Activated CD4-positive, CD25-positive, alpha-beta regulatory T cell treated with anti-CD3 and anti-CD28 coated beads, Interleukin-2, amount 50 U/mL, for 72 hours (primary cell): ENCODE data around the gene MYH3.

ENCODE experiments used
- DNase-seq: peaks from one replicate; pipeline ENCODE4 v3.0.0; 2021

Gene MYH3

DNA sequence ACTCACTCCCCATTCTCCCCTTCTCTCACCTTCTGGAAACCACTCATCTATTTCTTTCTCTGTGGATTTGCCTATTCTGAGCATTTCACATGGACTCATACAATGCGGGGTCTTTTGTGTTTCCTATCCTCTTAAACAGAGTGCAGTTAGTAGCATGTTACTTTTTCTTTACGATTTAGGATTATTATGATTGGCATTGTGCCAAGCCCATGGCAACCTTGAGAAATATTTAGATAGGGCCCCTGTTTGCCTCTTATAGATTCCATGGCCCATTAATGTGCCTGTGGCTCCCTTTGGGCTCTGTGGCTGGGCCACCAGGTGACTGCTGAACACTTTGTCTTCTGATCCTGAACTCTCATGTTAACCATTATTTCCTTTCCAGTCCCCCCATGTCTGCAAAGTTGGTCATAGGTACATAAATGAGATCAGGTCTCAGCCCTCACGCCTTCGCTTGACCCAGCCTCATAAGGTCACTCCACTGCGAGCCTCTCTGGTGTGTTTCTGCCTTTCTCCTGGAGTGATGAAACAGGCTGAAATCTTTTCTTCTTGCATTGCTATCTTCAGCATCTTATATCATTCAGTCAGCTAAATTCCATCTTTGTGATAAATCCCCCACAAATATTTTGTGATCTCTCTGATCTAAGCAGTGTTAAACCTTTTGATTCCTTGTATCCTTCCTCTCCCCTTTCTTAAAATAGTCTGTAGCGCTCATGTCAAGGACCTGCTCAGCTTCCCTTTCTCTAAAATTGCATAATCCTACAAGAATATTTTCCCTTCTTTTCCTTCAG lies 44.0 kb downstream of the MYH3 start:
- no peak for DNase-seq

DNA sequence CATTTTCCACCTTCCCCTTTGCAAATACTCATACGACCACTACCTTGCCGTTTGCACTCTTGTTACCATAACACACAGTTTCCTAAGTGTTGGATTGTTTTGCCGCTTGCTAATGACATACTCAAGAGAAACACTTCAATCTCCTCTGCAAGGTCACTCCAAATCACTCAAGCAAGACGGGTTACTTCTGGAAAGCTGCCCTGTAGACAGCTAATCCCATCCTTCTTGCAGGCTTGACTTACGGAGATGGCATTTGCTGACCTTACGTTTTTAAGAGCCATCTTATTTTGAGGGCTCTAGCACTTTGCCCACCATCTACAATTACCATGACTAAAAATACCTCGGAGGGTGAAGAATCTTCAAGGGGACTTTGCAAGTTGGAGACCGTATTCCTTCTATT lies 46.2 kb downstream of the MYH3 start:
- DNase-seq, result no peak

DNA sequence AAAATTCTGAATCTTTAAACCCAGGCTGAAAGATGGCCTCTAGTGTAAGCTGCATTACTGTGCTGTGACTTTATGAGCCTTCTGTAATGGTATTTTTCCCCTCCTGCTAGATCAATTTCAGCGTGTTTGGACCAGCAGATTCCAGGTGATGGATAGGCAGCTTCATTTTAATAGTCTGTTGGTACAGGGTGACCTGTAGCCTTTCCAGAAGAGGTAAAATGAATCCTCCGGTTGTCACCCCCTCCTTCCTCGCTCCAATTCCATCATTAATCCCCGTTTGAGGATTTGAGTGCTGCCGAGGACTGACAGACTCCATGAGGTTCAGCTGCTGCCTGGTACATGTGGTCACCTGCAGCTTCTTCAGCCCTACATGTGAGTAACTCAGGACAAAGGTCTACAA lies 48.9 kb downstream of the MYH3 start:
- DNase-seq, result no peak

DNA sequence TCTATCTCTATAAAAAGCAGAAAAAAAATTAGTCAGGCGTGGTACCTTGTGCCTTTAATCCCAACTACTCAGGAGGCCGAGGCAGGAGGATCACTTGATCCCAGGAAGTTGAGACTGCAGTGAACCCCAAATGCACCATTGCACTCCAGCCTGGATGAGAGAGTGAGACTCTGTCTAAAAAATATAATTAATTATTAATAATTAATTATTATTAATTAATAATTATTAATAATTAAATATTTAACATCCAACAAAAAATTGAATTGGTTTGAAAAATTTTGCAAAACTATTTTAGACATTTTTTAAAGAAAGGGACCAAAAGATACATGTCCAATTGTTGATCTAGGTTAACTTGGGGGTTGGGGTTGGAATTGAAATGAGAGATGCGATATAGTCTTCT lies 51.0 kb downstream of the MYH3 start:
- DNase-seq, result no peak

DNA sequence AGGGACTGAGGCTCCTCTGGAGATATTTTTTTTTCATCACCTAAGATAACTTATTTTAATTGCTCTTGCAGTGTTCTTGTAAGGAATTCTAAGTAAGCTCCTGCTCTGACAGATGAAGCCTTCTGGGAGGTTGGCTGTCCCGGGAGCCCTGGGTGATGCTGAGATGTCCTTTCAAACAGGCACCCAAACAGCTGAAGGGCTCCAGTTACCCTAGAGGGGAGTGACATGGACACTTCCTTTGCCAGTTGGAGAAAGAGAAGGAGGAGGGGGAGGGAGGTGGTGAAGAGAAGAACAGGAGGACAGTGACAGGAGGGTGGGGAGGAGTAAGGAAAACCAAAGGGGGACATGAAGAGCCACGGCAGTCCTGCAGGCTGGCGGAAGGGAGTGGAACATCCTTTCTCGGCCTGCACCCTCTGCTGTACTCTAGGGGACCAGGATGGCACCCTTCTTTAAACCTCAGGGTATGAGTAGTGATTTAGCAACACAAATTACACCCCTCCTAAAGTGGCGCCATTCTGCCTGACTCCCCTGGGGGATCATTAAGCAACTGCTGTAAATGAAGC lies 51.8 kb downstream of the MYH3 start:
- DNase-seq, result no peak

DNA sequence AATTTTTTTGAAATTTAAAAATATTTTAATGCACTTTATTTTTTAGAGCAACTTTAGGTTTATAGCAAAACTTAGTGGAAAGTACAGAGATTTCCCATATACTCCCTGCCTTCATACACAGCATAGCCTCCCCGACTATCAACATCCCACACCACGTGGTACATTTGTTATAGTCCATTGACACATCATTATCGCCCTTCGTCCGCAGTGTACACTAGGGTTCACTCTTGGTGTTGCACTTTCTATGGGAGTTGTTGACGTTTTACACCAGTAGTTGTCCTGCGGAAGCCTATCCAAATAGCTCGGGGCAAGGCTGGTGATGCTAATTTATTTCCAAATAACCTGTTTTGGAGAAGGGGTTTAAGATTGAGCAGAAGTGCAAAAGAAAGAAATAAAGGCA lies 52.6 kb downstream of the MYH3 start:
- no peak for DNase-seq

DNA sequence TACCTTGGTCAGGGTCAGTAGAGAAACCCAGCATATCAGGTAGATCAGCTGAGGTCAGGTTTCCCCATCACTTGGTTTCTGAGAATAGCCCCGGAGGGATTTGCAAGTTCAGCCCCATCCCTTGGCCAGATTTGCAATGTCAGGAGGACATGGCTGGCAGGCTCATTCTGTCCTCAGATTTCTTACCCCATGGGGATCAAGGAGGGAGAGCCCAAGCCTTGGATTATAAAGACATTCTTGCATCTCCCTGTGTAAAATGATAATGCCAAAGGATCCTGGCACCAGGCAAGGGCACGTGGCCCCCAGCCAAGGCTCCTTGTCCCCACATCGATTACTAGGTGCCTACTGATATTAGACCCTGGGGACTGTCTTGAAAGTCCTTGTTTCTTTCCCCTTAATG lies 53.2 kb downstream of the MYH3 start:
- DNase-seq, result no peak

DNA sequence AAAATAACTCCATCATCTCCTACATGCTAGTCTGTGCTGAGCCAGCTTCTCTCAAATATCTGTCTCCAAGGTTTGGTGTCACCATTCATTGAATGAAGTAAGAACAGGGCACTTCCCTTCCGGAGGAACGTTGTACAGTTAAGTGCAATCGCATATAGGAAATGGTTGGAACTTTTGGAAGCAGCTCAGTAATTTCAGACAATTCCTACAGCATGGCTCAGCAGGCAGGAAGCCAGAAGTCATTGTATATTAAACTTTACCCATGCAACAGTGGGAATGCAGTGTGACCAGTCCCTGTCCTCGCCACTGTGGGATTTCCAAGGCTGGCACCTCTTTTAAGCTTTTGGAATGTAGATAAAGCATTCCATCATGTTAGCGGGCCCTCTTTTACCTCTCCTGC lies 56.5 kb downstream of the MYH3 start:
- DNase-seq, result no peak

DNA sequence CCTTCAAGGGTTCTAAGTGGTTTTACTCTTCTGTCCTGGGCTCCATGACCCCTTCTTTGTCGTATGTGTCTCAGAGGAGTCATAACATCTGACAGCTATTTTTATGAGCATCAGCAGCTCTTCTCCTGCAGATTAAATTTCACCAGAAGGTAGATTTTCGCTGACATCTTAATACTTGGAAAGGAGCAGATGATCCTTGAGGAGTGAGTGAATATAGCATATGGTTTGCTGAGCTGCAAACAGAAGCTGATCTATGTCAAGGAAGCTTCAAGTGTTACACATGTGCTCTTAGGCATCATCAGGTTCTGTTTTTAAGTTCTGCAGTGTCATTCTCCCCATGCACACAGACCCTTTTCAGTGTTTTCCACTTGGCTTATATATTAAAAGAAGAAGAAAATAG lies 58.5 kb downstream of the MYH3 start:
- no peak for DNase-seq

DNA sequence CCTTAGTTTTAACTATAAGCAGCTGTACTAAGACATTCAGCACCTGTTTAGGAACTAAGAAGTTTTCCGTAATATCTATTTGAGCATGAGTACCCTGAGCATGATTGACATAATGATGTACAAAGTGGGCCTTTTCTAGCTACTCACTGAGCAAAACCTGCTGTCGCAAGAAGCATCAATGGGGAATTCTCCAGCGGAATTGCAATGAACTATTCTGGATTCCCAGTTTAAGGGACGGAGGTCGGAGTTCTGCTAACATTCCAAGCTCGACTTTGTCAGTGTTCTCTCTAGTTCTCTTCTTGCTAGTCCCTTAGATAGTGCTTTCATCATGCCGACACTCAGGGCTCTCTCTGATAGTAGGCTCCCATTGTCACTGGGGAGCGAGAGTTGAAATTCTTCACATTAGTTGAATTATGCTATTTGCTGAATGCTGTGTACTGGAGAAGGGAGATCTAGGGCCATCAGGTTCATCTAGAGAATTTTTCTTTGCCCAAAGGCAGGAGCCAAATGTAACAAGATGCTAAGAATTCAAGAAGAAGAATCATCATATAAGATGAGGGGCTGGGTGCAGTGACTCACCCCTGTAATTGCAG lies 67.5 kb downstream of the MYH3 start:
- DNase-seq, result no peak

DNA sequence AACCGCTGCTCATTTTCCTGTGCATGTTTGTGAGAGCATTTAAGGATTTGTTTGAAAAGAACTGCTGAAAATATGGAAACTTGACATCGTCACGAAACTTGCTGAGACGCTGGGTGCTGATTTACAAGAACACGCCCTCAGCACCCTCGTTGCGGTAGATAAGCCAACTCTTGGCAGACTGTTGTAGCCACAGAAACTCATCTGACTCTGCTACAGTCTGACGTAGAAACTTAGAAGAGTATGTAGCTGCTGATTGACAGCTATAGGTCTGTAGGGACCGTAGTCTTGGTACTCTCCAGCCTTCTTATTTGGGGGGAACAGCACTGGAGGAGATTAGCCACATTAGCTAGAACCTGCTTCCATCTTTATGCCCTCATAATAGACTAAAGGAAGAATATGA lies 71.6 kb downstream of the MYH3 start:
- DNase-seq, result no peak

DNA sequence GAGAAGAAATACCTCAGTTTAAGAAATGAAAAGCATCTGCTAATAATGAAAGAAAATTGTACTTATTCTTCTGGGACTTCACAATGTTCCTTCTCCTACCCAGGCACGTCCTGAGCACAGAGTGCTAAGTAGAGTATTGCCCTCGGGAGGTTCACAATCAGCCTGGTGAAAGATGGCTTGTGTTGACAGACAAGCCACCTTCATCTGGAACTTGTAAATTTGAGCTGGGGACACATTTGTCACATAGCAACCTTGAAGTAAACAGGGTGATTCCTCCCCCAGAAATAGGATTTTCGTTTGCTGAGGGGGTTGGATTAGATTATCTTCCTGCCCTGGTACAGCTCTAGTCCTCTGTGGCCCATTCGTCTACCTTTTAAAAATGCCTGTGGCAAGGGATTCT lies 73.3 kb downstream of the MYH3 start:
- DNase-seq, result no peak

DNA sequence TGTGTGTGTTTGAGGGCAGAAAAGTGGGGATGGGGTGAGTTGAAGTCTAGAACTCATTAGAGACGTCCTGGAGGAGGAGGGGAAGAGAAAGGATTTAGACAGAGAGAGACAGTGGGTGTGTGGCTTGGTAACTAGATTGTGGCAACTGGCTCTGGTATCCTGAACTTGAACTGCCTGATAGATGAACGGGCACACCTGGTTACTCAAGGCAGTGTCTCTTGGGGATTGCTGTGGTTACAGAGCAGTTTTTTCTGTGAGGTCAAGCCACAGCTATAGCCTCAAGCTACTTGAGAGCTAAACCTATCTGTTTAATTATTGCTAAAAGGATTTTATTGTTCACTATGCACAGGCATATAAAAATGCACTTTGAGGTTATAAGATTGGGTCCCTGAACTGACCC lies 77.8 kb downstream of the MYH3 start:
- DNase-seq, result no peak
